Tibial artery (tissue), 4 donors: ENCODE measurements around the gene PRKAR1B.

Source experiments
- DNase-seq, 2 donors: peaks; one replicate each; pipeline ENCODE4 v3.0.0-alpha.2; 2019
- H3K27ac ChIP-seq, 2 donors: fragments of 200-600 bp; sonication (generic) in 1 of 2; 1 replicate in 1 of 2; 2 replicates in 1 of 2; pipeline ENCODE4 v1.5.1; 2018 to 2019; ENCODE audit warnings: mild to moderate bottlenecking in 1 of 2
- H3K27me3 ChIP-seq, 2 donors: fragments of 200-600 bp; sonication (generic) in 1 of 2; one replicate each; pipeline versions ENCODE4 v1.5.1 to v1.6.0; 2016 to 2019
- H3K36me3 ChIP-seq, 3 donors: fragments of 200-600 bp; sonication (generic) in 2 of 3; one replicate each; pipeline ENCODE4 v1.5.1; 2016 to 2019; ENCODE audit warnings: mild to moderate bottlenecking in 2 of 3
- H3K4me1 ChIP-seq, 4 donors: fragments of 200-600 bp; sonication (generic) in 2 of 4; 1 replicate in 3 of 4; 2 replicates in 1 of 4; pipeline ENCODE4 v1.5.1; 2016 to 2019
- H3K4me3 ChIP-seq, 2 donors: fragments of 200-600 bp; sonication (generic) in 1 of 2; 1 replicate in 1 of 2; 2 replicates in 1 of 2; pipeline ENCODE4 v1.5.1; 2018 to 2019; ENCODE audit warnings: mild to moderate bottlenecking in 2 of 2
- H3K9me3 ChIP-seq, 3 donors: fragments of 200-600 bp; sonication (generic) in 1 of 3; one replicate each; pipeline ENCODE4 v1.5.1; 2016 to 2019
- CTCF ChIP-seq, 2 experiments: fragments of 200-600 bp in 1 of 2; fragments of 450-650 bp in 1 of 2; IDR thresholded peaks; one replicate each; pipeline ENCODE4 v1.5.1; 2017 to 2019; ENCODE audit warnings: antibody characterized with exemption in 2 of 2, mild to moderate bottlenecking in 1 of 2, moderate library complexity in 1 of 2
- intact Hi-C: fragments of 100-400 bp; cut with DNase I; formaldehyde crosslinking; loops from one replicate; pipeline ENCODE4 v1.15.0; 2023; ENCODE audit warnings: low total_unique reads

PRKAR1B gene

GRCh38 chr7:772392-772791 is 45.3 kb upstream of the PRKAR1B start:
- Histone ChIP-seq H3K27ac (peak overlapping the region; percentile 69 to 75), H3K36me3 (peaks cover 0 to 75% (median 33%) of the 10 kb centered on the region in 3 donors), H3K27me3 (no peaks in the 10 kb centered on the region), H3K4me3 (no peak overlapping the region), H3K9me3 (no peaks in the 10 kb centered on the region), H3K4me1 (peaks cover 0 to 23% (median 18%) of the 10 kb centered on the region in 4 donors)
- intact Hi-C loops = loop anchor here (10.0 kb wide), 1 partner anchor 258 kb away; the partner anchor contains the start of gene PDGFA
- DNase-seq = no peak
- TF ChIP-seq CTCF (IDR thresholded peaks at IDR 0.05) = no peak

GRCh38 chr7:772005-772294 is 44.9 kb upstream of the PRKAR1B start:
- no peak for DNase-seq
- Histone ChIP-seq H3K27ac (peak overlapping the region; percentile 69 to 75), H3K9me3 (no peaks in the 10 kb centered on the region), H3K27me3 (no peaks in the 10 kb centered on the region), H3K4me3 (peak overlapping the region in 1 of 2 donors; percentile 5), H3K36me3 (peaks cover 0 to 76% (median 33%) of the 10 kb centered on the region in 3 donors), H3K4me1 (peaks cover 0 to 23% (median 18%) of the 10 kb centered on the region in 4 donors)
- intact Hi-C loops = loop anchor here (10.0 kb wide), 1 partner anchor 257 kb away; the partner anchor contains the start of gene PDGFA
- TF ChIP-seq CTCF (IDR thresholded peaks at IDR 0.05) = no peak

- no peaks in the 10 kb centered on the region for H3K27me3 ChIP-seq
- H3K4me1 ChIP-seq = peaks cover 0 to 23% (median 18%) of the 10 kb centered on the region in 4 donors
- H3K27ac ChIP-seq = peak overlapping the region; percentile 69 to 75
- H3K36me3 ChIP-seq = peaks cover 4 to 76% (median 31%) of the 10 kb centered on the region in 3 donors
- H3K4me3 ChIP-seq = peak overlapping the region in 1 of 2 donors; percentile 5
- no peaks in the 10 kb centered on the region for H3K9me3 ChIP-seq
- DNase-seq = peak; percentile 51 to 92
- TF ChIP-seq CTCF (IDR thresholded peaks at IDR 0.05) = no peak
- intact Hi-C loops = loop anchor here (10.0 kb wide), 1 partner anchor 257 kb away; the partner anchor contains the start of gene PDGFA
Observed at GRCh38 chr7:771234-772004, 44.3 kb upstream of the PRKAR1B start.

GRCh38 chr7:770741-771166 is 43.7 kb upstream of the PRKAR1B start:
- intact Hi-C loops = loop anchor here (10.0 kb wide), 1 partner anchor 256 kb away; the partner anchor contains the start of gene PDGFA
- Histone ChIP-seq H3K27ac (peak overlapping the region; percentile 69 to 75), H3K27me3 (no peaks in the 10 kb centered on the region), H3K4me3 (peak overlapping the region in 1 of 2 donors; percentile 5), H3K9me3 (no peaks in the 10 kb centered on the region), H3K36me3 (peaks cover 5 to 76% (median 34%) of the 10 kb centered on the region in 3 donors), H3K4me1 (peaks cover 0 to 23% (median 18%) of the 10 kb centered on the region in 4 donors)
- DNase-seq = no peak
- no peak for TF ChIP-seq CTCF (IDR thresholded peaks at IDR 0.05)

GRCh38 chr7:770336-770735 is 43.3 kb upstream of the PRKAR1B start:
- no peaks in the 10 kb centered on the region for H3K27me3 ChIP-seq
- no peak overlapping the region for H3K4me3 ChIP-seq
- intact Hi-C loops = loop anchor here (10.0 kb wide), 1 partner anchor 256 kb away; the partner anchor contains the start of gene PDGFA
- no peak for DNase-seq
- peaks cover 0 to 23% (median 18%) of the 10 kb centered on the region in 4 donors for H3K4me1 ChIP-seq
- no peak for TF ChIP-seq CTCF (IDR thresholded peaks at IDR 0.05)
- peaks cover 9 to 76% (median 34%) of the 10 kb centered on the region in 3 donors for H3K36me3 ChIP-seq
- peak overlapping the region; percentile 69 to 75 for H3K27ac ChIP-seq
- no peaks in the 10 kb centered on the region for H3K9me3 ChIP-seq
